Measurements from ENCODE around the gene TMPRSS7.

DNA sequence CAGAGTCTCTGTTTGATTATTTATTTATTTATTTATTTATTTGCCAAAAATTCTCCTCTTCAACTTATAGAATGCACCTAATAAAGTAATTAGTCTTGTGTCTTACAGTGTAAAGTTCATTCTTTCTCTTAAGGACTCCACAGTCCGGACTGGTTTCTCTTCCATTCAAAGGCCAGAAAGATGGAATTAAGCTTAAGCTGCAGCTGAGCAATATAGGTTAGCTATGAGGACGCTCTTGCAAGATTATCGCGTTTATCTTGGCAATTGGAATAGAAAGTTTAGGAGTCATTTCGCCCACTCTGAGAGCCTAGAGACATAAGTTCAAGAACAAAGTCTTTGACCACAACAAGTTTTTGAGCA lies 20.8 kb upstream of the TMPRSS7 start:
- TF ChIP-seq, protein P1, sequence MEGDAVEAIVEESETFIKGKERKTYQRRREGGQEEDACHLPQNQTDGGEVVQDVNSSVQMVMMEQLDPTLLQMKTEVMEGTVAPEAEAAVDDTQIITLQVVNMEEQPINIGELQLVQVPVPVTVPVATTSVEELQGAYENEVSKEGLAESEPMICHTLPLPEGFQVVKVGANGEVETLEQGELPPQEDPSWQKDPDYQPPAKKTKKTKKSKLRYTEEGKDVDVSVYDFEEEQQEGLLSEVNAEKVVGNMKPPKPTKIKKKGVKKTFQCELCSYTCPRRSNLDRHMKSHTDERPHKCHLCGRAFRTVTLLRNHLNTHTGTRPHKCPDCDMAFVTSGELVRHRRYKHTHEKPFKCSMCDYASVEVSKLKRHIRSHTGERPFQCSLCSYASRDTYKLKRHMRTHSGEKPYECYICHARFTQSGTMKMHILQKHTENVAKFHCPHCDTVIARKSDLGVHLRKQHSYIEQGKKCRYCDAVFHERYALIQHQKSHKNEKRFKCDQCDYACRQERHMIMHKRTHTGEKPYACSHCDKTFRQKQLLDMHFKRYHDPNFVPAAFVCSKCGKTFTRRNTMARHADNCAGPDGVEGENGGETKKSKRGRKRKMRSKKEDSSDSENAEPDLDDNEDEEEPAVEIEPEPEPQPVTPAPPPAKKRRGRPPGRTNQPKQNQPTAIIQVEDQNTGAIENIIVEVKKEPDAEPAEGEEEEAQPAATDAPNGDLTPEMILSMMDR (IDR thresholded peaks at IDR 0.05): no peak
- no peak for TF ChIP-seq POLR2A (IDR thresholded peaks at IDR 0.05)
- TF ChIP-seq POLR2AphosphoS5 (IDR thresholded peaks at IDR 0.05): no peak

Measured in transverse colon (tissue), 4 donors.